ENCODE results near the gene GPATCH4. TPM values are rescaled to one million over a fixed set of nuclear protein-coding genes. Genes with fewer than 3 reads are reported as not detected.
A peak's percentile ranks its signal among the peaks of the same experiment; 100 is the strongest.
"Not testable (repeated sequence)": the region's sequence is repeated elsewhere in the genome, so short reads cannot be mapped to it uniquely, and the experiment has no call there.

The GPATCH4 gene
- total and polyA plus RNA-seq, 4 donors, result 7.6 to 23.6 (median 16.3) TPM

DNA sequence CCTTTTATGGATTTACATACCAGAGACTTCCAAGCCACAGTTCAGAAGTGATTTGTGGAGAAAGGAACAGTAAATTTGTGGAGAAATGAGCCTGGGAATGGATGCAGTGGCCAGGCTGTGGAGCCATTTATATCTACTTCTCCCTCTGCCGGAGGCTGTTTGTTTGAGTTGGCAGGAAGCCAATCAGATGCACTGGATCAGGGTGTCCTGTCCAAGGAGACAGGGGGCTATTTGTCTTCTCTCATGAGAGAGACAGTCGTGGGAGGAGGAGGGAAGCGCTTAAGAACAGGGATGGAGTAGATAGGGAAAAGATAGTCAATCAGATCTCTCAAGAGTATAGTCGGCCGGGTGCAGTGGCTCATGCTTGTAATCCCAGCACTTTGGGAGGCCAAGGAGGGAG, 15.2 kb upstream of the GPATCH4 start:
- no peak for DNase-seq (ENCODE audit: low spot score)
- Histone ChIP-seq H3K4me1 (ENCODE audit: control insufficient read depth in 4 of 4, insufficient read depth in 4 of 4, low read length in 3 of 4) (no peaks in the 10 kb centered on the region), H3K9me3 (ENCODE audit: control insufficient read depth in 4 of 4, low read length in 3 of 4) (no peaks in the 10 kb centered on the region), H3K36me3 (ENCODE audit: control insufficient read depth in 4 of 4, insufficient read depth in 3 of 4, low read depth in 1 of 4, low read length in 3 of 4) (no peaks in the 10 kb centered on the region), H3K27ac (ENCODE audit: low read depth in 1 of 2, low read length in 2 of 2) (no peak overlapping the region), H3K27me3 (ENCODE audit: control insufficient read depth in 4 of 4, insufficient read depth in 4 of 4, low read length in 3 of 4) (peaks cover 0 to 4% (median 0%) of the 10 kb centered on the region in 4 donors), H3K9ac (ENCODE audit: low read depth in 1 of 2, low read length in 2 of 2) (no peak overlapping the region), H3K4me3 (ENCODE audit: low read depth in 1 of 3, low read length in 3 of 3) (no peak overlapping the region)
- WGBS, result 10% methylated on average over 5 of the region's 5 CpGs
- peak in 1 of 2 donors; percentile 9 for TF ChIP-seq RAD21 (IDR thresholded peaks at IDR 0.05)
- no peak for TF ChIP-seq HNF4A (conservative IDR thresholded peaks at IDR 0.05)

DNA sequence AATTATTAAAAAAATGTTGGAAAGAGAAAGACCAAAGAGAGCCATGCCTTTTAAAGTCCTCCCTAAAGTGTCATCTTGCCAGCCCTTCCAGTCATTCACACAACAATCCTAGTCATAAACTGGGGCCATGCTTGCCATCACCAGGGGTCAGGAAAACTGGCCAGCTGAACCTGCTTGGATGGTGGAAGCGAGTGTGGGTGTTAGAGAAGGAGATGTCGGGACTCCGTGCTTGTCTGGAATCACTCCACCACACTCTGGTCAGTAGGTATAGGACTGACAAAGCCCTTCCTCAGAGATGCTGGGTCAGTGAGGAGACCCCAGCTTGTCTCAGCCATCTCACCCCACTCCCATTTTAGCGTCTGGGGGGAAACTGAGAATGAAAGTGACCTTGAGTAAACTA, 14.7 kb upstream of the GPATCH4 start:
- no peak for DNase-seq (ENCODE audit: low spot score)
- Histone ChIP-seq H3K36me3 (ENCODE audit: control insufficient read depth in 4 of 4, insufficient read depth in 3 of 4, low read depth in 1 of 4, low read length in 3 of 4) (no peaks in the 10 kb centered on the region), H3K4me1 (ENCODE audit: control insufficient read depth in 4 of 4, insufficient read depth in 4 of 4, low read length in 3 of 4) (no peaks in the 10 kb centered on the region), H3K27ac (ENCODE audit: low read depth in 1 of 2, low read length in 2 of 2) (no peak overlapping the region), H3K9me3 (ENCODE audit: control insufficient read depth in 4 of 4, low read length in 3 of 4) (no peaks in the 10 kb centered on the region), H3K4me3 (ENCODE audit: low read depth in 1 of 3, low read length in 3 of 3) (no peak overlapping the region), H3K9ac (ENCODE audit: low read depth in 1 of 2, low read length in 2 of 2) (no peak overlapping the region), H3K27me3 (ENCODE audit: control insufficient read depth in 4 of 4, insufficient read depth in 4 of 4, low read length in 3 of 4) (peaks cover 0 to 4% (median 0%) of the 10 kb centered on the region in 4 donors)
- TF ChIP-seq, protein P1, sequence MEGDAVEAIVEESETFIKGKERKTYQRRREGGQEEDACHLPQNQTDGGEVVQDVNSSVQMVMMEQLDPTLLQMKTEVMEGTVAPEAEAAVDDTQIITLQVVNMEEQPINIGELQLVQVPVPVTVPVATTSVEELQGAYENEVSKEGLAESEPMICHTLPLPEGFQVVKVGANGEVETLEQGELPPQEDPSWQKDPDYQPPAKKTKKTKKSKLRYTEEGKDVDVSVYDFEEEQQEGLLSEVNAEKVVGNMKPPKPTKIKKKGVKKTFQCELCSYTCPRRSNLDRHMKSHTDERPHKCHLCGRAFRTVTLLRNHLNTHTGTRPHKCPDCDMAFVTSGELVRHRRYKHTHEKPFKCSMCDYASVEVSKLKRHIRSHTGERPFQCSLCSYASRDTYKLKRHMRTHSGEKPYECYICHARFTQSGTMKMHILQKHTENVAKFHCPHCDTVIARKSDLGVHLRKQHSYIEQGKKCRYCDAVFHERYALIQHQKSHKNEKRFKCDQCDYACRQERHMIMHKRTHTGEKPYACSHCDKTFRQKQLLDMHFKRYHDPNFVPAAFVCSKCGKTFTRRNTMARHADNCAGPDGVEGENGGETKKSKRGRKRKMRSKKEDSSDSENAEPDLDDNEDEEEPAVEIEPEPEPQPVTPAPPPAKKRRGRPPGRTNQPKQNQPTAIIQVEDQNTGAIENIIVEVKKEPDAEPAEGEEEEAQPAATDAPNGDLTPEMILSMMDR (IDR thresholded peaks at IDR 0.05; ENCODE audit: low read depth, low read length, missing input control), result no peak
- TF ChIP-seq EGR1 (IDR thresholded peaks at IDR 0.05; ENCODE audit: low read depth in 2 of 2), result no peak
- TF ChIP-seq FOXA2 (IDR thresholded peaks at IDR 0.05), result no peak
- TF ChIP-seq FOXA1 (IDR thresholded peaks at IDR 0.05), result no peak
- no peak for TF ChIP-seq NR2F2 (IDR thresholded peaks at IDR 0.05)
- no peak for TF ChIP-seq JUND (IDR thresholded peaks at IDR 0.05)
- no peak for TF ChIP-seq YY1 (IDR thresholded peaks at IDR 0.05)
- TF ChIP-seq SP1 (IDR thresholded peaks at IDR 0.05), result no peak
- TF ChIP-seq TAF1 (conservative IDR thresholded peaks at IDR 0.05), result no peak
- TF ChIP-seq, protein P2, sequence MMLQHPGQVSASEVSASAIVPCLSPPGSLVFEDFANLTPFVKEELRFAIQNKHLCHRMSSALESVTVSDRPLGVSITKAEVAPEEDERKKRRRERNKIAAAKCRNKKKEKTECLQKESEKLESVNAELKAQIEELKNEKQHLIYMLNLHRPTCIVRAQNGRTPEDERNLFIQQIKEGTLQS (IDR thresholded peaks at IDR 0.05), result no peak
- TF ChIP-seq RAD21 (IDR thresholded peaks at IDR 0.05), result no peak
- TF ChIP-seq HNF4A (conservative IDR thresholded peaks at IDR 0.05), result no peak
- TF ChIP-seq, protein P3, sequence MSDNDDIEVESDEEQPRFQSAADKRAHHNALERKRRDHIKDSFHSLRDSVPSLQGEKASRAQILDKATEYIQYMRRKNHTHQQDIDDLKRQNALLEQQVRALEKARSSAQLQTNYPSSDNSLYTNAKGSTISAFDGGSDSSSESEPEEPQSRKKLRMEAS (IDR thresholded peaks at IDR 0.05), result no peak
- WGBS, result 47% methylated on average over 4 of the region's 4 CpGs

DNA sequence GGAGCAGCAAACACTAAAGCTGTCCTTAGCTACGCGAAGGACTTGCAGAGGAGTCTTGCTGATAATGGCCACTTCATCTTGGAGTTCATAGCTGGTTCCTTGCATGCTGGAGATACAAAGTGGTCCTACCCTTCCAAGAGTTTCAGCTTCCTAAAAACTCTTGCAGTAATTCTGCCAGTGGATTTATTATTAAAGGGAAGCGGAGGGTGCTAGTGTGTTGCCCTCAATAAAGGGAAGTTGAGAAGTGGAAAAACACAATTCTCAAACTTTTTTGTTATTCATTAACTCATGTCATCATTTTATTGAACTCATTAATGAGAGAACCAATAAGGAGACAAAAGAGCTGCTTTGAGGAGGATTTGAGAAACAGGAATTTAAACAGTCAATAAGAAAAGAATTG, 11.4 kb upstream of the GPATCH4 start:
- TF ChIP-seq HNF4A (conservative IDR thresholded peaks at IDR 0.05) (no peak), FOXA1 (IDR thresholded peaks at IDR 0.05) (no peak), GABPA (IDR thresholded peaks at IDR 0.05 in 1 of 2, conservative IDR thresholded peaks at IDR 0.05 in 1 of 2) (no peak), TAF1 (conservative IDR thresholded peaks at IDR 0.05) (no peak)
- no peaks in the 10 kb centered on the region for H3K9me3 ChIP-seq (ENCODE audit: control insufficient read depth in 4 of 4, low read length in 3 of 4)
- 49% methylated on average over 3 of the region's 3 CpGs for WGBS
- no peak overlapping the region for H3K27ac ChIP-seq (ENCODE audit: low read depth in 1 of 2, low read length in 2 of 2)
- no peak for DNase-seq (ENCODE audit: low spot score)
- no peak overlapping the region for H3K9ac ChIP-seq (ENCODE audit: low read depth in 1 of 2, low read length in 2 of 2)
- peaks cover 0 to 4% (median 0%) of the 10 kb centered on the region in 4 donors for H3K27me3 ChIP-seq (ENCODE audit: control insufficient read depth in 4 of 4, insufficient read depth in 4 of 4, low read length in 3 of 4)
- H3K4me3 ChIP-seq (ENCODE audit: low read depth in 1 of 3, low read length in 3 of 3), result no peak overlapping the region
- H3K4me1 ChIP-seq (ENCODE audit: control insufficient read depth in 4 of 4, insufficient read depth in 4 of 4, low read length in 3 of 4), result no peaks in the 10 kb centered on the region
- no peaks in the 10 kb centered on the region for H3K36me3 ChIP-seq (ENCODE audit: control insufficient read depth in 4 of 4, insufficient read depth in 3 of 4, low read depth in 1 of 4, low read length in 3 of 4)

DNA sequence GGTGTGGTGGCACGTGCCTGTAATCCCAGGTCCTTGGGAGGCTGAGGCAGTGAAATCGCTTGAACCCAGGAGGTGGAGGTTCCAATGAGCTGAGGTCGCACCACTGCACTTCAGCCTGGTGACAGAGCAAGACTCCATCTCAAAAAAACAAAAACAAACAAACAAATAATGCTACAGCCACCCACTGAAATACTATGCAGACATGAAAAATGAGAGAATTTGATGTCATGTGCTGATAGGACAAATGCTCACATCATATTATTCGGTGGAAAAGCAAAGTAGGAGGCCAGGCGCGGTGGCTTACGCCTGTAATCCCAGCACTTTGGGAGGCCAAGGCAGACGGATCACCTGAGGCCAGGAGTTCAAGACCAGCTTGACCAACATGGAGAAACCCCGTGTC, 8.8 kb upstream of the GPATCH4 start:
- not testable (repeated sequence) for H3K4me1 ChIP-seq (ENCODE audit: control insufficient read depth in 4 of 4, insufficient read depth in 4 of 4, low read length in 3 of 4); H3K9ac ChIP-seq (ENCODE audit: low read depth in 1 of 2, low read length in 2 of 2); DNase-seq (ENCODE audit: low spot score); H3K4me3 ChIP-seq (ENCODE audit: low read depth in 1 of 3, low read length in 3 of 3); H3K9me3 ChIP-seq (ENCODE audit: control insufficient read depth in 4 of 4, low read length in 3 of 4); H3K27me3 ChIP-seq (ENCODE audit: control insufficient read depth in 4 of 4, insufficient read depth in 4 of 4, low read length in 3 of 4); H3K27ac ChIP-seq (ENCODE audit: low read depth in 1 of 2, low read length in 2 of 2); H3K36me3 ChIP-seq (ENCODE audit: control insufficient read depth in 4 of 4, insufficient read depth in 3 of 4, low read depth in 1 of 4, low read length in 3 of 4)
- WGBS, result 84% methylated on average over 9 of the region's 9 CpGs

All from liver (tissue), 9 donors.